ENCODE data around the gene BICDL1.
"Not testable (repeated sequence)": the region's sequence is repeated elsewhere in the genome, so short reads cannot be mapped to it uniquely, and the experiment has no call there.

BICDL1 gene

DNA sequence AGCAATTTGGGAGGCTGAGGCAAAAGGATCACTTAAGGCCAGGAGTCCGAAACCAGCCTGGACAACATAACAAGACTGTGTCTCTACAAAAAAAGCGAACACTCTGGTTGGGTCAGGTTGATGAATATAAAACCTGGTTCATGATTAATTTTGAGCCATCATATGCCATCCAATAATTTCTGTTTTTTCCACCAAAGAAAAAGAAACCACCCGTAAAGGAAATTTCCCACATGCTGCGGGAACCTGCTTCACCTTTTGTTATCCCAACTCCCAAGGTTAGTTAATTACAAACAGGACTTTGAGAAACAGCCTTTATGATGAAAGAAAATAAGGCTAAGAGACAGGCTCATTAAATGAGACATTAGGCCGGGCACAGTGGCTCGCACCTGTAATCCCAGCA is 24.1 kb upstream of the BICDL1 start:
- ChIA-PET CTCF (no interaction called here), POLR2A (no interaction called here)
- Histone ChIP-seq H3K36me3 (ENCODE audit: control insufficient read depth in 2 of 2, insufficient read depth in 1 of 2, low read length in 2 of 2) (no peaks in the 10 kb centered on the region), H3K27ac (ENCODE audit: extremely low read depth, low read depth, low read length) (no peak overlapping the region), H3K4me3 (ENCODE audit: low read depth, low read length) (no peak overlapping the region), H3K4me1 (ENCODE audit: control insufficient read depth, insufficient read depth, low read length) (no peaks in the 10 kb centered on the region), H3K9me3 (ENCODE audit: control insufficient read depth, insufficient read depth, low read depth, low read length) (no peaks in the 10 kb centered on the region)
- TF ChIP-seq BCL11B (tag by site-specific recombination; IDR thresholded peaks at IDR 0.05; ENCODE audit: low read depth) (no peak), ZNF677 (tag by site-specific recombination; IDR thresholded peaks at IDR 0.05) (no peak), ZNF610 (tag by site-specific recombination; IDR thresholded peaks at IDR 0.05; ENCODE audit: borderline replicate concordance) (no peak), EGR2 (tag by site-specific recombination; IDR thresholded peaks at IDR 0.05; ENCODE audit: low read depth) (no peak), GLI2 (tag by site-specific recombination; IDR thresholded peaks at IDR 0.05; ENCODE audit: borderline replicate concordance, low read depth) (no peak), ZNF585B (tag by site-specific recombination; IDR thresholded peaks at IDR 0.05) (no peak), ZNF629 (tag by site-specific recombination; IDR thresholded peaks at IDR 0.05) (no peak), HOXA7 (CRISPR knock-in tag; IDR thresholded peaks at IDR 0.05; ENCODE audit: borderline replicate concordance) (no peak), ZNF76 (tag by site-specific recombination; IDR thresholded peaks at IDR 0.05; ENCODE audit: borderline replicate concordance, low read depth) (no peak)

GRCh38 chr12:119980242-119980641 is 8.8 kb upstream of the BICDL1 start:
- POLR2A ChIA-PET = interaction anchor here (0.7 kb wide), 1 partner anchor 12 kb away, joined by 3 read pairs; no protein-coding TSS in a partner anchor

GRCh38 chr12:119980702-119981101 is 8.3 kb upstream of the BICDL1 start:
- H3K27ac ChIP-seq (ENCODE audit: extremely low read depth, low read depth, low read length); H3K4me1 ChIP-seq (ENCODE audit: control insufficient read depth, insufficient read depth, low read length); H3K4me3 ChIP-seq (ENCODE audit: low read depth, low read length); H3K36me3 ChIP-seq (ENCODE audit: control insufficient read depth in 2 of 2, insufficient read depth in 1 of 2, low read length in 2 of 2); H3K9me3 ChIP-seq (ENCODE audit: control insufficient read depth, insufficient read depth, low read depth, low read length): not testable (repeated sequence)
- ChIA-PET CTCF (interaction anchor here (0.8 kb wide), 1 partner anchor 23 kb away, joined by 3 read pairs; no protein-coding TSS in a partner anchor), POLR2A (interaction anchor here (0.7 kb wide), 1 partner anchor 12 kb away, joined by 3 read pairs; no protein-coding TSS in a partner anchor)

More at GRCh38 chr12:119980242-119980641, 8.8 kb upstream of the BICDL1 start:
- Histone ChIP-seq H3K4me3 (ENCODE audit: low read depth, low read length) (no peak overlapping the region), H3K4me1 (ENCODE audit: control insufficient read depth, insufficient read depth, low read length) (no peaks in the 10 kb centered on the region), H3K36me3 (ENCODE audit: control insufficient read depth in 2 of 2, insufficient read depth in 1 of 2, low read length in 2 of 2) (no peaks in the 10 kb centered on the region), H3K27ac (ENCODE audit: extremely low read depth, low read depth, low read length) (no peak overlapping the region), H3K9me3 (ENCODE audit: control insufficient read depth, insufficient read depth, low read depth, low read length) (no peaks in the 10 kb centered on the region)
- TF ChIP-seq ZNF558 (tag by site-specific recombination; IDR thresholded peaks at IDR 0.05) = no peak
- TF ChIP-seq ZNF341 (tag by site-specific recombination; IDR thresholded peaks at IDR 0.05; ENCODE audit: low read depth) = no peak
- TF ChIP-seq KLF9 (tag by site-specific recombination; IDR thresholded peaks at IDR 0.05; ENCODE audit: low read depth) = no peak
- TF ChIP-seq ZFHX2 (tag by site-specific recombination; conservative IDR thresholded peaks at IDR 0.05) = no peak
- TF ChIP-seq ZNF654 (tag by site-specific recombination; IDR thresholded peaks at IDR 0.05; ENCODE audit: low read depth) = no peak
- TF ChIP-seq ZBTB1 (tag by site-specific recombination; IDR thresholded peaks at IDR 0.05) = no peak
- TF ChIP-seq ZBTB21 (tag by site-specific recombination; IDR thresholded peaks at IDR 0.05) = no peak
- no peak for TF ChIP-seq ZNF433 (tag by site-specific recombination; IDR thresholded peaks at IDR 0.05; ENCODE audit: low read depth)
- no peak for TF ChIP-seq ZNF416 (tag by site-specific recombination; IDR thresholded peaks at IDR 0.05)
- no peak for TF ChIP-seq ZNF2 (tag by site-specific recombination; IDR thresholded peaks at IDR 0.05)
- no peak for TF ChIP-seq KLF17 (tag by site-specific recombination; IDR thresholded peaks at IDR 0.05)
- TF ChIP-seq ZEB2 (tag by site-specific recombination; IDR thresholded peaks at IDR 0.05) = no peak
- TF ChIP-seq PRDM1 (tag by site-specific recombination; IDR thresholded peaks at IDR 0.05) = no peak
- CTCF ChIA-PET = interaction anchor here (0.8 kb wide), 1 partner anchor 22 kb away, joined by 3 read pairs; no protein-coding TSS in a partner anchor
